Measurements from ENCODE around the gene AMZ1.

- TF ChIP-seq GABPA (IDR thresholded peaks at IDR 0.05; ENCODE audit: low read depth) (no peak), SIN3A (IDR thresholded peaks at IDR 0.05; ENCODE audit: low read depth, low read length) (no peak), EP300 (IDR thresholded peaks at IDR 0.05; ENCODE audit: borderline replicate concordance in 1 of 2, control insufficient read depth in 1 of 2, low read depth in 2 of 2, low read length in 2 of 2) (no peak), POLR2A (IDR thresholded peaks at IDR 0.05; ENCODE audit: low read depth, low read length) (no peak), CTCF (IDR thresholded peaks at IDR 0.05 in 2 of 3, conservative IDR thresholded peaks at IDR 0.05 in 1 of 3; ENCODE audit: control insufficient read depth in 2 of 3, extremely low read depth in 1 of 3, insufficient read depth in 1 of 3, low read depth in 3 of 3, low read length in 3 of 3) (no peak), REST (IDR thresholded peaks at IDR 0.05; ENCODE audit: low read depth, low read length) (no peak), USF1 (IDR thresholded peaks at IDR 0.05; ENCODE audit: borderline replicate concordance, extremely low read length, insufficient read depth, low read depth, low read length) (no peak), CHD2 (IDR thresholded peaks at IDR 0.05; ENCODE audit: borderline replicate concordance, low read depth, low read length) (no peak), PAX5 (IDR thresholded peaks at IDR 0.05; ENCODE audit: borderline replicate concordance, low read depth, low read length) (no peak), POLR2AphosphoS5 (IDR thresholded peaks at IDR 0.05; ENCODE audit: low read length) (no peak), RAD21 (IDR thresholded peaks at IDR 0.05; ENCODE audit: insufficient read depth, low read depth, low read length) (no peak), YY1 (IDR thresholded peaks at IDR 0.05; ENCODE audit: low read depth, low read length) (no peak), FOXM1 (IDR thresholded peaks at IDR 0.05; ENCODE audit: low read depth, low read length) (no peak)
Observed at GRCh38 chr7:2730846-2731770, 43.1 kb downstream of the AMZ1 start.

All from GM12878 (cell line).